ENCODE results near the gene YARS1. TPM values are rescaled to one million over a fixed set of nuclear protein-coding genes. Genes with fewer than 3 reads are reported as not detected.

The YARS1 gene
- polyA plus RNA-seq, 3 donors from 2014 or later, result 103 to 168 (median 129) TPM

DNA sequence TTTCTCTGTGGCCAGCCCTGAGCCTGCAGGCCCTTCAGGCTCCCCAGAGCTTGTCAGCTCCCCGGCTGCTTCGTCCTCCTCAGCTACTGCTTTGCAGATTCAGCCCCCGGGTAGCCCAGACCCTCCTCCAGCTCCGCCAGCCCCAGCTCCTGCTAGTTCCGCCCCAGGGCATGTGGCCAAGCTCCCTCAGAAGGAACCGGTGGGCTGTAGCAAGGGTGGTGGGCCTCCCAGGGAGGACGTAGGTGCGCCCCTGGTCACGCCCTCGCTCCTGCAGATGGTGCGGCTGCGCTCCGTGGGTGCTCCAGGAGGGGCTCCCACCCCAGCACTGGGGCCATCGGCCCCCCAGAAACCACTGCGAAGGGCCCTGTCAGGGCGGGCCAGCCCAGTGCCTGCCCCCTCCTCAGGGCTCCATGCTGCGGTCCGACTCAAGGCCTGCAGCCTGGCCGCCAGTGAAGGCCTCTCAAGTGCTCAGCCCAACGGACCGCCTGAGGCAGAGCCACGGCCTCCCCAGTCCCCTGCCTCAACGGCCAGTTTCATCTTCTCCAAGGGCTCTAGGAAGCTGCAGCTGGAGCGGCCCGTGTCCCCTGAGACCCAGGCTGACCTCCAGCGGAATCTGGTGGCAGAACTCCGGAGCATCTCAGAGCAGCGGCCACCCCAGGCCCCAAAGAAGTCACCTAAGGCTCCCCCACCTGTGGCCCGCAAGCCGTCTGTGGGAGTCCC, 45.4 kb downstream of the YARS1 start:
- H3K9me3 Mint-ChIP-seq, result no peaks in the 10 kb centered on the region
- H3K36me3 Mint-ChIP-seq, result peaks cover 3 to 8% (median 5%) of the 10 kb centered on the region in 3 donors
- H3K4me1 Mint-ChIP-seq, result peaks cover 8 to 20% of the 10 kb centered on the region in 2 donors
- peaks cover 0 to 4% (median 0%) of the 10 kb centered on the region in 3 donors for H3K27me3 Mint-ChIP-seq (ENCODE audit: low read depth in 3 of 3)
- no peak for DNase-seq
- H3K4me3 Mint-ChIP-seq, result no peak overlapping the region
- H3K27ac Mint-ChIP-seq, result no peak overlapping the region

GRCh38 chr1:32770741-32771548, 46.2 kb downstream of the YARS1 start:
- H3K27ac Mint-ChIP-seq, result no peak overlapping the region

DNA sequence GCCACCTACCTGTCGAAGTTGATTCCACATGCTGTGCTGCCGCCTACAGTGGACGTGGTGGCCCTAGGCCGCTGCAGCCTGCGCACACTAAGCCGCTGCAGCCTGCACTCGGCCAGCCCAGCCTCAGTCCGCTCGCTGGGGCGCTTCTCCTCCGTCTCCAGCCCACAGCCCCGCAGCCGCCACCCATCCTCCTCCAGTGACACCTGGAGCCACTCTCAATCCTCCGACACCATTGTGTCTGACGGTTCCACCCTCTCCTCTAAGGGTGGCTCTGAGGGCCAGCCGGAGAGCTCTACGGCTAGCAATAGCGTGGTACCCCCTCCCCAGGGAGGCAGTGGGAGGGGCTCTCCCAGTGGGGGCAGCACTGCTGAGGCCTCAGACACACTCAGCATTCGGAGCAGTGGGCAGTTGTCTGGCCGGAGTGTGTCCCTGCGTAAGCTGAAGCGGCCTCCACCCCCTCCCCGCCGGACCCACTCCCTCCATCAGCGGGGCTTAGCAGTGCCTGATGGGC, 46.9 kb downstream of the YARS1 start:
- no peak overlapping the region for H3K27ac Mint-ChIP-seq
- H3K4me1 Mint-ChIP-seq, result peaks cover 6 to 20% of the 10 kb centered on the region in 2 donors
- no peaks in the 10 kb centered on the region for H3K9me3 Mint-ChIP-seq
- DNase-seq, result no peak
- peaks cover 0 to 4% (median 0%) of the 10 kb centered on the region in 3 donors for H3K27me3 Mint-ChIP-seq (ENCODE audit: low read depth in 3 of 3)
- no peaks in the 10 kb centered on the region for H3K36me3 Mint-ChIP-seq
- no peak overlapping the region for H3K4me3 Mint-ChIP-seq

More at GRCh38 chr1:32770741-32771548, 46.2 kb downstream of the YARS1 start:
- H3K4me1 Mint-ChIP-seq, result peaks cover 8 to 20% of the 10 kb centered on the region in 2 donors
- no peak overlapping the region for H3K4me3 Mint-ChIP-seq
- no peak for DNase-seq
- peaks cover 3 to 5% (median 5%) of the 10 kb centered on the region in 3 donors for H3K36me3 Mint-ChIP-seq
- no peaks in the 10 kb centered on the region for H3K9me3 Mint-ChIP-seq
- peaks cover 0 to 4% (median 0%) of the 10 kb centered on the region in 3 donors for H3K27me3 Mint-ChIP-seq (ENCODE audit: low read depth in 3 of 3)

GRCh38 chr1:32769524-32770220, 47.5 kb downstream of the YARS1 start:
- Mint-ChIP-seq H3K4me3 (no peak overlapping the region), H3K36me3 (no peaks in the 10 kb centered on the region), H3K27me3 (ENCODE audit: low read depth in 3 of 3) (peaks cover 0 to 4% (median 0%) of the 10 kb centered on the region in 3 donors), H3K9me3 (no peaks in the 10 kb centered on the region), H3K27ac (no peak overlapping the region), H3K4me1 (peaks cover 6 to 20% of the 10 kb centered on the region in 2 donors)
- DNase-seq, result no peak

DNA sequence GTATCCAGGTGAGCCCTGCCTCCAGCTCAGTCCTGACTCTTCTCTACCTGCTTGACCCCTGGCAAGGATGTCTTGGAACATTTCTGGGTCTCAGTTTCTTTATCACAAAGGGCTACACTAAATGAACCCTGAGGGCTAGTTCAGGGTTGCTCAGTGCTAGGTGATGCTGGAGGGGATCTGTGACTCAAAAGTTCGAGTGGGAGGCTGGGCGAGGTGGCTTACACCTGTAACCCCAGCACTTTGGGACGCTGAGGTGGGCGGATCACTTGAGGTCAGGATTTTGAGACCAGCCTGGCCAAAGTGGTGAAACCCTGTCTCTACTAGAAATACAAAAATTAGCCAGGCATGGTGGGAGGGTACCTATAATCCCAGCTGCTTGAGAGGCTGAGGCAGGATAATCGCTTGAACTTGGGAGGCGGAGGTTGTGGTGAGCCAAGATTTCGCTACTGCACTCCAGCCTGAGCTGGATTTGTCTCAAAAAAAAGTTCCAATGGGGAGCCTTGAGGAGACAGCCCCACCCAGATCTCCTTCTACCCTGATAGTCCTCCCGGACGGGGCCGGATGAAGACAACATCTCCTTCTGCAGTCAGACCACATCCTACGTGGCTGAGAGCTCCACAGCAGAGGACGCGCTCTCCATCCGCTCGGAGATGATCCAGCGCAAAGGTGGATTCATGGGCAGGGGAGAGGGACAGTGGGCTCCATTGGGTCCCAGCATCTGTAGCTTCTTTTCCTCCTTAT, 48.9 kb downstream of the YARS1 start:
- Mint-ChIP-seq H3K9me3 (no peaks in the 10 kb centered on the region), H3K36me3 (no peaks in the 10 kb centered on the region), H3K27me3 (ENCODE audit: low read depth in 3 of 3) (peaks cover 0 to 4% (median 0%) of the 10 kb centered on the region in 3 donors), H3K27ac (no peak overlapping the region), H3K4me1 (peaks cover 6 to 9% of the 10 kb centered on the region in 2 donors), H3K4me3 (no peak overlapping the region)
- no peak for DNase-seq

DNA sequence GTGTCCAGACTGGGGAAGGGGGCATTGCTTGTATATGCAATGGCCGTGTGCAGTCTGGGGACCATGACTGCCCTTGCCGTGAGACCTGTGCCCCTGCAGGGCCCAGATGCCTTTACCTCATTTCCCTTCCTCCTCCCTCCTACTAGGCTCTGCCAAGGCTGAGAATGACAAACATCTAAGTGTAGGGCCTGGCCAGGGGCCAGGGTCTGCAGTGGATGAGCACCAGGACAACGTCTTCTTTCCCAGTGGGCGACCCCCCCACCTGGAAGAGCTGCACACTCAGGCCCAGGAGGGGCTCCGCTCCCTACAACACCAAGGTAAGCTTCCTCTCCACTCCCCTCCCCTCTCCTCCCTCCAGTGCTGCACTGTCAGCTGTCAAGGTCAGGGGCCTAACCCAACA, 49.5 kb downstream of the YARS1 start:
- DNase-seq, result no peak
- no peak overlapping the region for H3K27ac Mint-ChIP-seq
- peaks cover under 1 to 2% of the 10 kb centered on the region in 2 donors for H3K4me1 Mint-ChIP-seq
- no peak overlapping the region for H3K4me3 Mint-ChIP-seq
- peaks cover 0 to 1% (median 0%) of the 10 kb centered on the region in 3 donors for H3K27me3 Mint-ChIP-seq (ENCODE audit: low read depth in 3 of 3)
- H3K9me3 Mint-ChIP-seq, result no peaks in the 10 kb centered on the region
- no peaks in the 10 kb centered on the region for H3K36me3 Mint-ChIP-seq

GRCh38 chr1:32767156-32767555, 50.0 kb downstream of the YARS1 start:
- no peaks in the 10 kb centered on the region for H3K36me3 Mint-ChIP-seq
- peak overlapping the region in 1 of 6 donors; percentile 6 for H3K27ac Mint-ChIP-seq

DNA sequence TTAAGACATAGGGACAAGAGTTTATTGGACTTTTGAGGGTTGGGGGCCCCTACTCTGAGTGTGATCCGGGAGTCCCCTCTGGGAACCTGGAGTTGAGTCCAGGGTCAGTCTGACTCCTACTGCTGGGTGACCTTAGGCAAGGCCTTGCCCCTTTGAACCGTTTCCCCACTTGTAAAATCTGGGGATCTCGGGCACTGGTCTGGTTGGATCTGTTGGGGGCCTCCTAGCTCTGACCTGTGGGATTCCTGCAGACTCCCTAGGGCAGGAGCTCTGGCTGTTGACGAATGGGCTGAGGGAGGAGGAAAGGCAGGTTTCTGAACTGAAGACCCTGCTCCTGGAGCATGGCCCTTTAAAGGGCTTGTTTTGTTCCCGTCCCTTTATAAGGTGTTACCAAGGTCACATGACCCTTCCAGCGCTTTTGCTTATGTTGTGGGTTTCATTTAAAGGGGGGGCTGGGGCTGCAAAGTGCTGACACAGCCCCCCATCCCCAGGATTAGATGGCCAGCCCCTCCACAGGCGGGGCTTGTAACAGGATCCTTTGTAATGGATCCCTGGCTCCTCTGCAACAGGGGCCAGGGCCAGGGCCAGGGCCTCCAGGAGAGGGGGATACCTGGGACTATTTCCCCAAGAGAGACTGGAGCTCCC, 50.7 kb downstream of the YARS1 start:
- Mint-ChIP-seq H3K9me3 (no peaks in the 10 kb centered on the region), H3K27ac (no peak overlapping the region), H3K36me3 (no peaks in the 10 kb centered on the region), H3K27me3 (ENCODE audit: low read depth in 3 of 3) (no peaks in the 10 kb centered on the region), H3K4me1 (no peaks in the 10 kb centered on the region), H3K4me3 (no peak overlapping the region)
- DNase-seq, result no peak

More at GRCh38 chr1:32767156-32767555, 50.0 kb downstream of the YARS1 start:
- H3K9me3 Mint-ChIP-seq, result no peaks in the 10 kb centered on the region
- no peaks in the 10 kb centered on the region for H3K4me1 Mint-ChIP-seq
- no peak for DNase-seq
- no peak overlapping the region for H3K4me3 Mint-ChIP-seq
- no peaks in the 10 kb centered on the region for H3K27me3 Mint-ChIP-seq (ENCODE audit: low read depth in 3 of 3)

- no peak overlapping the region for H3K27ac Mint-ChIP-seq
- no peak for DNase-seq
- no peaks in the 10 kb centered on the region for H3K36me3 Mint-ChIP-seq
- no peaks in the 10 kb centered on the region for H3K9me3 Mint-ChIP-seq
- H3K4me1 Mint-ChIP-seq, result no peaks in the 10 kb centered on the region
- no peaks in the 10 kb centered on the region for H3K27me3 Mint-ChIP-seq (ENCODE audit: low read depth in 3 of 3)
- H3K4me3 Mint-ChIP-seq, result no peak overlapping the region
These were observed 51.4 kb downstream of the YARS1 start for GRCh38 chr1:32765570-32766327.

- H3K9me3 Mint-ChIP-seq, result no peaks in the 10 kb centered on the region
- H3K27me3 Mint-ChIP-seq (ENCODE audit: low read depth in 3 of 3), result no peaks in the 10 kb centered on the region
- H3K4me3 Mint-ChIP-seq, result no peak overlapping the region
- H3K36me3 Mint-ChIP-seq, result no peaks in the 10 kb centered on the region
- H3K4me1 Mint-ChIP-seq, result no peaks in the 10 kb centered on the region
- no peak for DNase-seq
- H3K27ac Mint-ChIP-seq, result no peak overlapping the region
These were observed 52.2 kb downstream of the YARS1 start for GRCh38 chr1:32764826-32765569.

- no peak overlapping the region for H3K4me3 Mint-ChIP-seq
- H3K4me1 Mint-ChIP-seq, result no peaks in the 10 kb centered on the region
- no peaks in the 10 kb centered on the region for H3K27me3 Mint-ChIP-seq (ENCODE audit: low read depth in 3 of 3)
- H3K27ac Mint-ChIP-seq, result no peak overlapping the region
- no peaks in the 10 kb centered on the region for H3K36me3 Mint-ChIP-seq
- no peak for DNase-seq
- no peaks in the 10 kb centered on the region for H3K9me3 Mint-ChIP-seq
These were observed 53.9 kb downstream of the YARS1 start for GRCh38 chr1:32763221-32763620.

DNA sequence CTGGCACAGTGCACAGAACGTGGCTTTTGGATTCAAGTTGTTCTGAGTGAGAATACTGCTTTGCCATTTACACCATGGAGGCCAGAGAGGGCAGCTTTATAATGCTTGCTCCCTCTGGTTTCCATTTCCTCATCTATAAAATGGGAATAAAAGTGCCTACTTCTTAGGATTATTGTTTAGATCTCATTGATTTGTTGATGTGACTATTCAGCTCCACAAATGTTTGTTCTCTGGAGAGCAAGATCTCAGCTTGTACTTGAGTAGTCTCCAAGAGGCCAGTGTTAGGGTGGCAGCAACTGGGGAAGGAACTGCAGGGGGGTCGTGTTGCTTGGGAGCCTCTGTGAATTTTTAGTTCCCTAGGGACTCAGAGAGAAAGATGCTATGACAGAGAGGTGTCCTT, 55.2 kb downstream of the YARS1 start:
- Mint-ChIP-seq H3K9me3 (no peaks in the 10 kb centered on the region), H3K4me1 (no peaks in the 10 kb centered on the region), H3K36me3 (no peaks in the 10 kb centered on the region), H3K27me3 (ENCODE audit: low read depth in 3 of 3) (no peaks in the 10 kb centered on the region), H3K27ac (peak overlapping the region in 1 of 6 donors; percentile 9), H3K4me3 (no peak overlapping the region)
- DNase-seq, result no peak

Measured in immature natural killer cell (primary cell).